GM21737 (cell line): ENCODE measurements around the gene RNU5D-1.
A peak's percentile ranks its signal among the peaks of the same experiment; 100 is the strongest.

ENCODE experiments used
- ATAC-seq: cut with Tn5 transposase; IDR thresholded peaks from one replicate; pipeline ENCODE4 v1.9.1; 2021; ENCODE audit warnings: mild to moderate bottlenecking, moderate library complexity; ENCODE audit not compliant: unreplicated experiment

The RNU5D-1 gene

GRCh38 chr1:44733784-44734183 lies 2.8 kb upstream of the RNU5D-1 start:
- ATAC-seq: no peak

- no peak for ATAC-seq
Observed at GRCh38 chr1:44733365-44733764, 2.4 kb upstream of the RNU5D-1 start.

GRCh38 chr1:44724955-44725698 lies 5.8 kb downstream of the RNU5D-1 start:
- ATAC-seq: no peak

DNA sequence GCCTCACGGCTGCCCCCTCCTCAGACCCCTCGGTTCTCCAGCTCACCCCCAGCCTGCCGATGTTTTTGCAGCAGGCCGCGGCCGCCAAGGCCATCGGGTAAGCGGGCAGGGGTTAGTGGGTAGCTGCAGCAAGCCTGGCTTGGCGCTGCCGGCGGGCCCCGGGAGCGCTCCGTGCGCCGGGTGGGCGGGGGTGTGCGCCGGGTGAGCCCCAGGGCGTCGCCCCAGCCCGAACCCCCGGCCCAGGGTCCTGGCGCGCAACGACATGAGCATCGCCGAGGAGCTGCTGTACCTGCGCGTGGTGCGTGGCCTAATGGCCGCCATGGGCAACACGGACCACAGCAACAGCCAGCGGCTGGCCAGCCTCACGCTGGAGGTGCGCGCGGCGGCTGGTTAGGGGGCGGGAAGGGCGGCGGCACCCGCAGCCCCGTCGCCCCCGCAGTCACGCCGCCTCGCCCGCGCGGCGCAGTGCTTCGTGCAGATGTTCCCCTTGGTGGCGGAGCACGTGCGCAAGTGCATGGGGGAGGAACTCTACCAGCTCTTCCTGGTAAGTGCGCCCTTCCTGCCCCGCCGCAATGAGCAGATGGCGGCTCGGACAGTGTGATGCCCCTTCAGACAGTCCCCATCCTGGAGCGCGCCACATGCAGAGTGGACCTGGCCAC lies 6.5 kb downstream of the RNU5D-1 start:
- no peak for ATAC-seq

DNA sequence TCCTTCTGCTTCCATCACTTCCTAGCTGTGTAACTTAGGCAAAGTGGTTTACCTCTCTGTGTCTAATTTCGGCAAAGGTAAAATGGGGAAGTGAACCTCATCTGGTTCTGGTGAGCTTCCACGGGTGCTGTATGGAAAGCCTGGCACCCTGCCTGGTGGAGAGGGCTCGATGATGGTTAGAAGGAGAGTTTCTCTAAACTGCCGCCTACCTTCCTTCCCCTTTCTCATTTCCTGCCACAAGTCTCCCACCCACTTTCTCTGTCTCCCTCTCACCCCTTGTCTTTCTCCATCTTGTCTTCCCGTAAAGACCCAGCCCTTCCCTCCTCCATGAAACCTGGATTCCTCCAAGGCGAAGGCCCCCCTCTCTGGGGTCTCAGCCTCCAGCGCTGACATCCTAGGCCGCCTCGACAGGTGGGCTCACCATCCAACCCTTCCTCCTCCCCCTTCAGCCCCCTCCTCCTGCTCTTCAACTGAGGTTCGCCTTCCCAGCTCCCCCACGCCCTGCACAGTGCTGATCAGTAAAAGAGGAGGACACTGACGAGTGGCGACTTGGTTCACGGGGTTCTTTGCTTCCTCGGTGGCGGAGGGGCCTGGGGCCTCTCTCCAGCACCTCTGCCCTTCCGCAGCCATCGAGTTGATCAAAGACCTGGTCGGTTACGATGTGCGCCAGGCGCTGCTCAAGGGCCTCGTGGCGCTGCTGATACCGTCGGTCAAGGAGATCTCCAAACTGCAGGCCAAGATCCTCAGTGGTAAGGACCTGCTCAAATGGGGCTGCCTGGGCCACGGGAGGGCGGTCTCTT lies 7.3 kb downstream of the RNU5D-1 start:
- no peak for ATAC-seq

GRCh38 chr1:44723064-44723463 lies 7.9 kb downstream of the RNU5D-1 start:
- no peak for ATAC-seq

- ATAC-seq: peak; percentile 63
Observed at GRCh38 chr1:44721485-44722361, 9.2 kb downstream of the RNU5D-1 start.

- ATAC-seq: no peak
Observed at GRCh38 chr1:44720281-44720680, 10.7 kb downstream of the RNU5D-1 start.

DNA sequence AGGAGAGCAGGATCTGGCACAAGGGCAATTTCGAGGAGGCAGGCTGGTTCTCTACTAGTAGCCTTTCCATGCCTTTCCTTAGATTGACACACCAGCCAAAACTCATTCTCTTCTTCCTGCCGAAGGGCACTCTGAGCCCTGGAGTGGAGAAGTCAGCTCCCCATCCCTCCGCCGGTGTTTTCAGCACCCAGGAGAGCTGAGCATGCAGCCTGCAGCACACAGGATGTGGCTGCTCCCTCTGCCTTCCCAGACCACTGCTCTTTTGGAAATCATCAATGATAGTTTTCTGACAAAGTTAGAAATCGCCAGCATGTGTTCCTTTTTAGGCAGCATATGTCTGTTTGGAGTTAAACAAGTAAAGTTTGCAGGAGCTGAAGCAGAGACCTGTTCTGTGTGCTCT lies 11.7 kb downstream of the RNU5D-1 start:
- ATAC-seq: no peak

GRCh38 chr1:44718091-44718490 lies 12.9 kb downstream of the RNU5D-1 start:
- no peak for ATAC-seq

GRCh38 chr1:44717653-44718052 lies 13.3 kb downstream of the RNU5D-1 start:
- no peak for ATAC-seq

GRCh38 chr1:44717156-44717555 lies 13.8 kb downstream of the RNU5D-1 start:
- no peak for ATAC-seq

DNA sequence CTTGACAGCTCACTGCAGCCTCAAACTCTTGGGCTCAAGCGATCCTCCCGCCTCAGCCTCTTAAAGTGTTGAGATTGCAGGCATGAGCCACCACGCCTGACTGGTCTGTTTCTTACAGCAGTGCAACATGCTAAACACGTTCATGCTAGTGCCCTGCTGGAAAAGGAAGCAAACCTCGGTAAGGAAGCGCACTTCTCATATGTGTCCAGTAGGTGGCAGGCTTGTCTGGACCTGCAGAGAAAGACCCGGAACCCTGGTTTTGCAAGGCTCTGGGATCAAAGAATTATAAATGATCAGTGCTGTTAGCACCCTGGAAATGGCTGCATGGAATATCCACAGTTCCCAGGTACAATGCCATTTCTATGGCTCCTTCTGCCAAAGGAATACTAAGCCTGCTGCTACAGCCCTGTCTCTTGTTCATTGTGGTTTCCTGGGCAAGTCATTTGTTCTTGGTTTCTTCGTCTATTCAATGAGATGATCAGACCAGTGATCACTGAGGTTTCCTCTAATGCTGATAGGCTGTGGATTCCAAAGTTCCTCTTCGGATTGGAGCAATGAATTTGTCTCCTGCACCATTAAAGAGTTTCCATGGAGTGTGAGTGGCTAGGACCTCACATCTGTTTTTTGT lies 15.9 kb downstream of the RNU5D-1 start:
- ATAC-seq: no peak

- no peak for ATAC-seq
Observed at GRCh38 chr1:44714532-44714931, 16.4 kb downstream of the RNU5D-1 start.

- peak; percentile 55 for ATAC-seq
Observed at GRCh38 chr1:44713321-44713781, 17.6 kb downstream of the RNU5D-1 start.

GRCh38 chr1:44707959-44708831 lies 22.8 kb downstream of the RNU5D-1 start:
- ATAC-seq: no peak

GRCh38 chr1:44707112-44707881 lies 23.7 kb downstream of the RNU5D-1 start:
- ATAC-seq: no peak

DNA sequence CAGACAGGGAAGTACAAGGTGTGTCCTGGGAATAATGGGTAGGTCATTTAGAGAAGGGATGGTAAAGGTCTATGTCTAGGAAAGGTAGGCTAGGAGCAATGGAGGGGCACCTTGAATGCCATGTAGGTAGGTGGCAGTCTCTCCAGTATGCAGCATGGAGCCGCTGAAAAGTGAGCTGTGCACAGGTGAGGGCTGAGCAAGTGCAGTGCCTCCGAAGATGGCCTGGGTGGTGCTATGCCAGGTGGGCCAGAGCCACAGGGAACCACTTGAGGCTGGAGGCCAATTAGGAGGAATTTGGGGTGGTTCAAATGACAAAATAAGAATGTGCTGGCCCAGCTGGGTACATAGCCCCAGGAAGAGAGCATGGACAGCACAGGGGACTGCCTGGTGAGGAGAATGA lies 25.0 kb downstream of the RNU5D-1 start:
- no peak for ATAC-seq

DNA sequence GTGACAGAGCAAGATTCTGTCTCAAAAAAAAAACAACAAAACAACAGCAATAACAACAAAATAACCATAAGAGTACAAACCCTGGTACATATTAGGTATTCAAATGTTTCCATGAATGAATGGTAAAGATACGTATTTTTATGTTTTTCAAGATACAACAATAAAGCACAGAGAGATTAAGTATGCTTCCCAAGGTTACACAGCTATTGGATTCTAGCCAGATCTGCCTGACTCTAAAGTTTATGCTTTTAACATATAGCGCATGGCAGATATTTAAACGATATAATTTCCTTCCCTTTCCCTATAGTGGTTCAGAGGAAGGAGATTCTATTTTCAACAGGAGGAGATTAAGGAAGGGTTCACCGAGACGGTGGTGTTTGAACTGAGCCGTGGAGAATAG lies 25.5 kb downstream of the RNU5D-1 start:
- ATAC-seq: no peak
